ENCODE results near the gene ZSCAN5A.
A peak's percentile ranks its signal among the peaks of the same experiment; 100 is the strongest.
"Not testable (repeated sequence)": the region's sequence is repeated elsewhere in the genome, so short reads cannot be mapped to it uniquely, and the experiment has no call there.

The ZSCAN5A gene

DNA sequence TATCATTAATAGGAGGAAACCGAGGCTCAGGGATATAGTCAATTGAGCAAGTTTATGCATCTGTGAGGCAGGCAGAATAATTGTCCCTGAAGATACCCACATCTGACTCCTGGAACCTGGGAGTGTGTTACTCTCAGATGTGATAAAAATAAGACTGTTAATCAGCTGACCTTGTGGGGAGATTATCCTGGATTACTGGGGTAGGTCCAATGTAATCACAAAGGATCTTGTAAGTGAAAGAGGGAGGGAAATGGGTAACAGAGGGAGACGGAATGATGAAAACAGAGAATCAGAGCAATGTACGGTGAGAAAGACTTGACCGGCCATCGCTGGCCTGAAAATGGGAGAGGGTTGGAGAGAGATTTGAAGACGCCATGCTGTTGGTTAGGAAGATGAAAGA, 45.3 kb downstream of the ZSCAN5A start:
- DNase-seq: no peak

- DNase-seq: no peak
Measured at GRCh38 chr19:56266051-56266450, 48.6 kb downstream of the ZSCAN5A start.

GRCh38 chr19:56263319-56263718, 51.3 kb downstream of the ZSCAN5A start:
- no peak for DNase-seq

GRCh38 chr19:56261932-56262331, 52.7 kb downstream of the ZSCAN5A start:
- DNase-seq: not testable (repeated sequence)

GRCh38 chr19:56261145-56261544, 53.5 kb downstream of the ZSCAN5A start:
- DNase-seq: no peak

DNA sequence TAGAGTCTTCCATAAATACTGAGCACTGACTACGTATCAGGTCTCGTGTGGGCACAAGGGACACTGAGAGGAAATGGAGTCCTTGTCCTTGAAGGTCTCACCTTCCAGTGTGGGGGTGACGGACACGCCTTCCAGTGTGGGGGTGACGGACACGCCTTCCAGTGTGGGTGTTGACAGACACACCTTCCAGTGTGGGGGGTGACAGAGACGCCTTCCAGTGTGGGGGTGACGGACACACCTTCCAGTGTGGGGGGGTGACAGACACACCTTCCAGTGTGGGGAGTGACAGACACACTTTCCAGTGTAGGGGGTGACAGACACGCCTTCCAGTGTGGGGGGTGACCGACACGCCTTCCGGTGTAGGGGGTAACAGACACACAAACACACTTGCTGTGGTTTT, 56.4 kb downstream of the ZSCAN5A start:
- no peak for DNase-seq

DNA sequence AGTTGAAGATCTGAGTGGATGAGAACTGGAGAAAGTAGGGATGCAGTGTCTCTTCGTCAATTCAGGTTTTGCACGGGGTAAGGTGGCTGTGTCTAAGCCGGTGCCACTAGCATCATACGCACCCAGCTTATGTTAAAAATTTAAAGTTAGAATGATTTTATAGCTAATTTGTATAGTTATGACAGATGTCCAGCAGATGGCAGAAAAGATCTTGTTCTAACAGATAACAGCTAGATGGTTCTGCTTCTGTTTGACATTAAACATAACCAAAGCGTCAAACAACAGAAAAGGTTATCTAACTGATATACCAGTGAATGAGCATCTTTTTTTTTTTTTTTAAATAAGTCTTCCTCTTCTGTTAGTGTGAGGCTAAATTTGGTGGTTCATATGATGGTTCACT, 60.9 kb downstream of the ZSCAN5A start:
- peak; percentile 64 for DNase-seq

DNA sequence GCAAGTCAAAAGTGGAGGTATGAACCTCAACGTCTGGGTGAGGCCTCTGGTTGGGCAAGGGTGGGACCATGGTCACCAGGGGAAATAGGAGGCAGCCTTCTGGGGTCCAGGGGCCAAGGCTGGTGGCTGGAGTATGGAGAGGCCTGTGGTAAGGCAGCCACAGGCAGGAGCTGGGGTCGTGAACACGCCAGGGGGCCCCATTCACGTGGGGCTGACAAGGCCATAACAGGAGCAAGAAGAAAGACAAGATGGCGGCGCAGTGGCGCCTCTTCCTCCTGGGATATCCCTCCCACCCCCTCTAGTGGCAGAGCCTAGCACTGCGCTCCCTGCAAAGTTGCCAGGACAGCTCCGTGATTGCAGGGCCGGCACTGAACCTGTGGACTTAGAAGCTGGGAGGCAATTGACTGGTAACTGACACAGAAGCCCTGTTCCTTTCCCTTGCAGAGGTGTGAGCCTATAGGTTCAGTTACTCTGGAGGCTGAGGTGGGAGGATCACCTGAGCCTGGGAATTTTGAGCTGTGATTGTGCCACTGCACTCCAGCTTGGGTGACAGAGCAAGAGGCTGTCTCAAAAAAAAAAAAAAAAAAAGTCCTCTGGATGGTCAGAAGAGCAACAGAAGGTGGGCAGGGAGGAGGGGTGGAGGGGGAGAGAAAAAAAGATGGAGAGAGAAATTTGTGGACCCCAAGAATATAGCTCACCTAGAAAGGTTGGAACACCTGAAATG, 61.8 kb downstream of the ZSCAN5A start:
- peak; percentile 30 for DNase-seq

- not testable (repeated sequence) for DNase-seq
Measured at GRCh38 chr19:56248736-56249338, 65.8 kb downstream of the ZSCAN5A start.

DNA sequence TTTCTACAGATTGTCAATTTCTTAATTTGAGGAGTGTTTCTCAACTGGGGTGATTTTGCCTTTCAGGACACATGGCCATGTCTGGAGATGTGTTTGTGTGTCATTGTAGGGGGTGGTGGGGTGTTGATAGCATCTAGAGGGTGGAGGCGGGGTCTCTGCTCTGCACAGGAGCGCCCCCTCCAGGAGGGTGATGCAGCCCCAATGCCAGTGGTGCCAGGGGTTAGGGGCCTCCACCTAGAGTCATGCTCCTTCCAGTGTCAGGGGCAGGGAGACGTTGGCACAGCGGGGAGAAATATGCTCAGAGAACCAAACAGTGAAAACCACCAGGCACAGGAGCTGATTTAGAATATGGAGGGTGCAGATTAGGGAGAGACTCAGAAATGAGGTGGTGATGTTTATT, 68.9 kb downstream of the ZSCAN5A start:
- DNase-seq: not testable (repeated sequence)

DNA sequence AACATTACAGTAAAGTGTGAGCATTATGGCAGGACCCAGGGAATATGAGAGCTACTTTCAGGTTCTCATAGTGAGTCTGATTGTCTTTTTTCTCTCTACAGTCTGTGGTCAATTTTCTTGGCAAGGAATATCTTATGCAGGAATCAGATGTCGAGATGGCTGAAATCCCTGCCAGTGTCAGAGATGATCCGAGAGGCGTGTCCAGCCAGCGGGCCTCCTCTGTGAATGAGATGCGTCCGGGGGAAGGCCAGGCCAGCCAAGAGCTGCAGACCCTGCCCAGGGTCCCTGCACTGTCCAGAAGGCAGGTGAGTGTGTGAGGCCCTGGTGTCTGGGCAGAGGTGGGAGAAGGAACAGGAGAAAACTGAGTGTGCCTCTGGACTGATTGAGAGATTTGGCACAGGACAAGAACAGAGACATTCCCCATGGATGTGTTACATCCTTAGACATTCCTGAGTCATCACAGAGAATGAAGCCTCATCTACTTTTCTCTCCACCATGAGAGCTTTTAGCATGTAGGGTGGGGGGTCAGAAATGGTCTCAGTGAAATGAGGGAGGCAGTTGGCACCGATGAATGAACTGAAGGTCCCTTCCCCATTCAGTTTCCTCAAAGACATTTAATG, 69.4 kb downstream of the ZSCAN5A start:
- no peak for DNase-seq

DNA sequence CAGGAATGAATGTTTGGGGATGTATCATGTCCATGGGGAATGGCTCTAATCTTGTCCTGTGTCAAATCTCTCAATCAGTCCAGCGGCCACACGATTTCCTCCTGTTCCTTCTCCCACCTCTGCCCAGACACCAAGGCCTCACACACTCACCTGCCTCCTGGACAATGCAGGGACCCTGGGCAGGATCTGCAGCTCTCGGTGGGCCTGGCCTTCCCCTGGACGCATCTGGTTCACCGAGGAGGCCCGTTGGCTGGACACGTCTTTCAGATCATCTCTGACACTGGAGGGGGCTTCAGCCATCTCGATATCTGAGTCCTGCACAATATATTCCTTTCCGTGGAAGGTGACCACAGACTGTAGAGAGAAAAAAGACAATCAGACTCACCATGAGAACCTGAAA, 91.2 kb downstream of the ZSCAN5A start:
- no peak for DNase-seq

DNA sequence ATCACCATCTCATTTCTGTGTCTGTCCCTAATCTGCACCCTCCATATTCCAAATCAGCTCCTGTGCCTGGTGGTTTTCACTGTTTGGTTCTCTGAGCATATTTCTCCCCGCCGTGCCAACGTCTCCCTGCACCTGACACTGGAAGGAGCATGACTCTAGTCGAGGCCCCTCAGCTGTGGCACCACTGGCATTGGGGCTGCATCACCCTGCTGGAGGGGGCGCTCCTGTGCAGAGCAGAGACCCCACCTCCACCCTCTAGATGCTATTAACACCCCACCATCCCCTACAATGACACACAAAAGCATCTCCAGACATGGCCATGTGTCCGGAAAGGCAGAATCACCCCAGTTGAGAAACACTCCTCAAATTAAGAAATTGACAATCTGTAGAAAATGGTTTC, 91.7 kb downstream of the ZSCAN5A start:
- no peak for DNase-seq

- no peak for DNase-seq
Measured at GRCh38 chr19:56221851-56222250, 92.8 kb downstream of the ZSCAN5A start.

DNA sequence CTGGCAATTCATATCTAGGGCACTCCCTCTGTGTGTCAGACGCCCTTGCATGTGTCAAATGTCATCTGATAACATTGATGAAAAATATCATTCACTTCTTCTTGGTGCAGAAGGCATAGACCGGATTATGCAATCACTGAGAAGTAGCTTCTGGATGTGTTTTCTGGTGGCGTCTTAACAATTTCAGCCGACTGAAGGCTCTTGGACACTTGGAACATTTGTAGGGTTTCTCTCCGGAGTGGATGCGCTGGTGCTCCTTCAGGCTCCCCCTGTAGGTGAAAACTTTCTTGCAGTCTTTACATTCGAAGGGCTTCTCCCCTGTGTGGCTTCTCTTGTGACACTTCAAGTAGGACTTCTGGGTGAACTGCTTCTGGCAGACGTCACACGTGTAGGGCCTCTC, 93.2 kb downstream of the ZSCAN5A start:
- peak; percentile 1 for DNase-seq

GRCh38 chr19:56218961-56219360, 95.7 kb downstream of the ZSCAN5A start:
- DNase-seq: no peak

GRCh38 chr19:56217039-56217949, 97.3 kb downstream of the ZSCAN5A start:
- DNase-seq: no peak

- DNase-seq: no peak
Measured at GRCh38 chr19:56211718-56212117, 102.9 kb downstream of the ZSCAN5A start.

DNA sequence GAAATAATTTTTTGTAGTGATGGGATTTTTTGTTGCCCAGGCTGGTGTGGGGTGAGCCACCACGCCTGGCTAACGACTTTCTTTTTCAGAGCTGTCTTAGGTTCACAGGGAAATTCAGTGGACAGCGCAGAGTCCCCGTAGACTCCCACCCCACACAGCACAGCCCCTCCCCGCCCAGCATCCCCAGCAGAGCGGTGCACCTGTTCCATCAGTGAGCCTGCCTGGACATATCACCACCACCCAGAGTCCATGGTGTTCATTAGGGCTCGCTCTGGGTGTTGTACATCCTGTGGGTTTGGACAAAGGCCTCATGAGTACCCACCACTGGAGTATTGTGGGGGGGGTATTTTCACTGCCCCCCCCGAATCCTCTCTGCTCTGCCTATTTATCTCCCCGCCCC, 104.6 kb downstream of the ZSCAN5A start:
- DNase-seq: not testable (repeated sequence)

DNA sequence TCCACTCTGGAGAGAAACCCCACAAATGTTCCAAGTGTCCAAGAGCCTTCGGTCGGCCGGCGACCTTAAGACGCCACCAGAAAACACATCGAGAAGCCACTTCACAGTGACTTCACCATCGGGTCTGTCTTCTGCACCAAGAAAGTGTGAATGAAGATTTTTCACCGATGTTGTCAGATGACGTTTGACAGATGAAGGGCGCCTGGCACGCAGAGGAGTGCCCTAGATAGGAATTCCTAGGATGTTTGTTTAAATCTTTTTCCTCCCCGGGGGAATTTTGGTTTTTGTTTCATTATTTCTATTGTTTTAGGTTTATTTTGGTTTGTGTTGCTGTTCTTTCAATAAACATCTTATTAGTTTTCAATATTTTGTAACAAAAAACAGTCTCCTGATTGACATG, 105.5 kb downstream of the ZSCAN5A start:
- DNase-seq: no peak

DNA sequence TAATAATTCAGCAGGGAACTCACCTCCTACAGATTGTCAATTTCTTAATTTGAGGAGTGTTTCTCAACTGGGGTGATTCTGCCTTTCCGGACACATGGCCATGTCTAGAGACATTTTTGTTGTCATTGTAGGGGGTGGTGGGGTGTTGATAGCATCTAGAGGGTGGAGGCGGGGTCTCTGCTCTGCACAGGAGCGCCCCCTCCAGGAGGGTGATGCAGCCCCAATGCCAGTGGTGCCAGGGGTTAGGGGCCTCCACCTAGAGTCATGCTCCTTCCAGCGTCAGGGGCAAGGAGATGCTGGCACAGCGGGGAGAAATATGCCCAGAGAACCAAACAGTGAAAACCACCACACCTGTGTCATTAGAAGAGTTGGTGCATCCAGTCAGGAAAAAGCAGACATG, 107.1 kb downstream of the ZSCAN5A start:
- DNase-seq: not testable (repeated sequence)

DNA sequence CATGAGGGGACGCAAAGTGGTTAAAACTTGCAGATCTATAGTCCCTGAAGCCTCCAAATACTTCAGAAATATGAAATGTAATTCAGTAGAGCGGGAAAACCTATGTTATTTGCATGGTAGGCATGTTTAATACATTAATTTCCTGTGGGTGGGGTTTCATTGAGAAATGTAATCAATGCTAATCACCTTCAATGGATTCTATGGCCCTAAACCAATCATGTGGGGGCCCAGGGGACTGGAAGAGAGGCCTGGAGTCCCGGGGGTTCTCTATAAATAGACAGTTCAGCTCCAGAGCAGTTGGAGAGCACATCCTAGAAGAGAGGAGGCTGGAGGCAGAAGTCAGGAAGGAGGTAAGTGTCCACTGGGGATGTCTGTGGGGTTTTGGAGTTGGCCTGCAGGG, 112.7 kb downstream of the ZSCAN5A start, which contains the start of gene ZSCAN5C:
ZSCAN5C (plus strand) TSS at position 301 of the 400 bp plus-strand sequence. CDS start 3,641 bp downstream, outside the sequence.
- DNase-seq: no peak

GRCh38 chr19:56199687-56200086, 115.0 kb downstream of the ZSCAN5A start:
- DNase-seq: no peak
